HG02759 (cell line): ENCODE measurements around the gene LAMA3.

Experiments
- ATAC-seq: cut with Tn5 transposase; IDR thresholded peaks from one replicate; pipeline ENCODE4 v1.9.1; 2021; ENCODE audit warnings: mild to moderate bottlenecking, moderate library complexity; ENCODE audit not compliant: unreplicated experiment

LAMA3 gene

DNA sequence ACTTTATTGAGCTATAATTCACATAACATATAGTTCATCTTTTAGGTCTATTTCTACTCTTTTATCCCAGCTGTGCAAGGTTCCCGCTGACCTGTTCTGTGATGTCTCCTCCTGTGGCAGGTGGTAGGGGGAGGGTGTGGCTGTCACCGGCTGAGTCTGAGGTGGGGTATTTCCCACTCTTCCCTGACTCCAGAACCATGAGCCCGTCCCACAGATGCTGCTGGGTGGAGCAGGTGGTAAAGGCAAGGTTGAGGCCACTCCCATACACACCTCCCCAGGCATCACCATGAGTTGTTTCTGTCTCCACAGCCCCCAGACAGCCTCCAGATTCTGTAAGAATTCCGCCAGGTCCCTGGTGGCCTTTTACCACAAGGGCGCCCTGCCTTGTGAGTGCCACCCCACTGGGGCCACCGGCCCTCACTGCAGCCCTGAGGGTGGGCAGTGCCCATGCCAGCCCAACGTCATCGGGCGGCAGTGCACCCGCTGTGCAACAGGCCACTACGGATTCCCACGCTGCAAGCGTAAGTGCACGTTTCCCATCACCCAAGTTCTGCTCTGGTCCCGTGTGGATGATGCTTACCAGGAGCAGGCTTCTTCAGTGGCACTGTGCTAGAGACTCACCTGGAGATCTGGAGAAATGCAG, 156.9 kb downstream of the LAMA3 start:
- no peak for ATAC-seq

DNA sequence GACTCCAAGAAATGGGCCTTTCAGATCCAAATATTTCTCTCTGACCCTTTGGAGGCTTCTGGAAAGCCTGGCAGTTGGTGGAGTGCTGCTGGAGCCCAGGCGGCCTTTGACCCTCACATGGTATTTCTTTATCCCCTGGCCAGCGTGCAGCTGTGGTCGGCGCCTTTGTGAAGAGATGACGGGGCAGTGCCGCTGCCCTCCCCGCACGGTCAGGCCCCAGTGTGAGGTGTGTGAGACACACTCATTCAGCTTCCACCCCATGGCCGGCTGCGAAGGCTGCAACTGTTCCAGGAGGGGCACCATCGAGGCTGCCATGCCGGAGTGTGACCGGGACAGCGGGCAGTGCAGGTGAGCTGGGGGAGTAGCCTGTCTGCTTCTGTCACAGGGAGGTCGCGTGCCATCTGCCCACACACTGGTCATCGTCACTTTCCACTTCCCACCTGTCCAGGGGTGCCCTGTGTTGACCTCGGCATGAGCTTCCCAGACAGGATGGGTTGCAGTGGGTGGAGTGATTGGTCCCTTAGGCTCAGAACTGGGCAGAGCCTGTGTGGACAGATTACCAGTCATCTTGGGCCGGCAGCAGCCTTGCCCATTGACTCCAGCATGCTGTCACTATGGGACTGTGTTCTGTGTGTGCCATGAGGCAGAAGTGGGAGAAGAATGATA, 158.2 kb downstream of the LAMA3 start:
- no peak for ATAC-seq

DNA sequence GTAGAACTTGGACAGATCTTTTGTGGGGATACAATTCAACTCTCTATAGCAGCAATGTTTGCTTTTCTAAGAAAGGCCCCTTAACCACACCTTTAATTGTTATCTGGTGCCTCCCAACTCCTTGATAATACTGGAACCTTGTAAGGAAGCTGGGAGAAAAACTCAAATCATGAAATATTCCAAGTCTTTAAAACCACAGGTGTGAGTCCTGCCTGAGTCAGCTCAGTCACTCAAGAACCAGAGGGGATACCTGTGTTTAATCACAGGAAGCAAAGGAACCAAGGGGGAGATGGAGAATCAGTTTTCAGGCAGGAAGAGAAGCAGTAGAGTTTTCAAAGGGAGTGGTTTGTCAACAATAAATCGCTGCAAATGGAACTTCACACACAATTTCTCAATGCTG, 159.9 kb downstream of the LAMA3 start:
- no peak for ATAC-seq

DNA sequence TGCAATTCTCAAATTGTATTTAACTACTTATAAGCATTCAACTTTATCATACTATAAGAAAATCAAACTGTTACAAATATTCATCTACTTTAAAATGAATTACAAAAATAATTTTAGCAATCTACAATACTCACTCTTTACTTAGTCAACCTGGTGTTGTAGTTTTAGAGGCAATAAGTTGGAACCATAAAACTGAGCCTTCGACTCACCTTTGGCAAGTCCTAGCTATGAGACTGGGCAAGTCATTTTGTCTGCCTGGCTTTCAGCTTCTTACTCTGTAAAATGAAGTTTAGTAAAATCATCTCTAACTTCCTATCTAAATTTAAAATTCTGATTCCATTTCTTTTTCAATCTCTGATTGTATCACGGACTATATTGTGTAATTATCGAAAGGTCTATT, 161.0 kb downstream of the LAMA3 start:
- ATAC-seq = no peak

DNA sequence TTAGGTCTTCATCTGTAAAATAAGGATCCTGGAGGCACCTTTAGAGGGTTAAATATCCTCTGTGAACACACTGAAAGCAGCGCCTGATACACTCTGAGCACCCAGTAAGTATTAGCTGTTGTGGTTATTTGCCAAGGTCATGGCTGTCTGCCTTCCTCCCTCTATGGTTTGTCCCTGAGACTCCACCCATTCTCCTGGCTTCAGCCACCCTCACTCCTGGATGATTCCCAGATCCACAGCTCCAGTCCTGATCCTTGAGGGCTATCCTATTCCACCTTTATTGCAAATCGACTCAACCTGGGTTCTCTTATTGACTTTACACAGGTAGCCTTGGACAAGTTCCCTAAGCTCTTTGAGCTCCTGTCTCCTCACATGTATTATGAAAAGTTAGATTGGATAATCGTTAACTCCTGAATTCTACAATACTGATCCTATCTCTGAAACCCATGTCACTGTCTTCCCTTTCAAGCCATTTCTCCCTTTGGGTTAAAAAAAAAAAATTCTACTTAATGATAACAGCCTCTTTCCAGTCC, 162.3 kb downstream of the LAMA3 start:
- ATAC-seq = no peak

DNA sequence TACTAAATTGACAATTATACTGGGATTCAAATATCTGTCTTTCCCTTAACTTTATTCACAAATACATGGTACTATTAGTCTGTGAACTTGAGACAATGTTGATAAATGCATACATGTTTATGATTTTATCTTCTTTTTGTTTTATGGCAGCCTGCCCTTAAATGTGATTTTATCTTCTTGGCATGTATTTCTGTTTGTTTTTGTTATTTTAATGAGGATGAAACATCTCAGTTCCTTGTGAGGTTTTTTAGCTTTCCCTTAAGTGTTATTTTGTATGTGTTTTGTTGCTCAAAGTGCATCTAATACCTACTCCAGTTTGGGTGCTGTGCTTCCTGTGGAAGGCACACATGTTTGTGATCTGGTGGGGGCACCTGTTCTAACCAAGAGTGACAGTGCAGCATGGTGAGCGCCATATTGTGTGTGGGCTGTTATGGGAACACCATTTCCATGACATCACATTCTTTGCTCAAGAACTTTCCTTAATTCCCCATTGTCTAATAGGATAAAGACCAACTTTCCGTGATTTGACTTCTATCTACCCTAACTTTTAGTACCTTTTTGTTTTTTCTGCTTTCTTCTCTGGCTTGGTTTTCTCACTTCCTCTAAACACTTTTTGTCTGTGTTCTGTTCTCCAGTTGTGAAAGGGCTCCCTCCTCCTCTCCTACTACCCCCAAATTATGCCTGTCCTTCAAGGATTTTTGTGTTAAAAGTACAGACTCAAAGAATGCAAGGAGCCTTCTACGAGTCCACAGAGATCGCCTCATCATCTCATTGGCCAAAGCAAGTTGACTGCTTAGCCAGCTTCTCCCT, 163.2 kb downstream of the LAMA3 start:
- no peak for ATAC-seq

DNA sequence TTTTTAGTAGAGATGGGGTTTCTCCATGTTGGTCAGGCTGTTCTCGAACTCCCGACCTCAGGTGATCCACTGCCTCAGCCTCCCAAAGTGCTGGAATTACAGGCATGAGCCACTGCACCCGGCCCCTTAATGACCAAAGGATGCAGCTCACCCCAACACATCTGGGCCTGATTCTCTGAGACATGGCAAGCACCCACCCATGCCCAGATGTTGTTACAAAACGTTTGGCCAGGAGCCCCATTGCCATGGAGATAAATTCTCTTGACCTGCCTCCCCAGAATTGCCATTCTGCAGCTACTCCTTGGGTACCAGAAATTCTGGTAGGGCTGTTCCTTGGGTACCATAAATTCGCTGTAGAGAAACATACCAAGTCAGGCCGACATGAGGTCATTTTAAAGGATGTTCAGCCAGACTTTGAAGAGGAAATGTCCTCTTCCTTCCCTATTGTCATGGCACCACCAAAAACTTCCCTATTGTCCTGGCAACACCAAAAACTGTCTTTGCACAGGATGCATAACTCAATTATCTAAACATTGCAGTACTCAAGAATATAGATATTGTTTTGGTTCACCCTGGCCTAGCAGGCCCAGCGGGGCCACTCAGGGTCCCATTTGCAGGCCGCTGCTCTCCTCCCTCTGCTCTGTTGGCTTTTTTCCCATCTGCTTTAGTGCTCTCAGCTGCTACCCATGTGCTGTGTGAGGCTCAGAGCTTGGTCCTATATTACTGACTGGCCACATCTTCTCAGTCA, 164.4 kb downstream of the LAMA3 start:
- ATAC-seq = no peak

DNA sequence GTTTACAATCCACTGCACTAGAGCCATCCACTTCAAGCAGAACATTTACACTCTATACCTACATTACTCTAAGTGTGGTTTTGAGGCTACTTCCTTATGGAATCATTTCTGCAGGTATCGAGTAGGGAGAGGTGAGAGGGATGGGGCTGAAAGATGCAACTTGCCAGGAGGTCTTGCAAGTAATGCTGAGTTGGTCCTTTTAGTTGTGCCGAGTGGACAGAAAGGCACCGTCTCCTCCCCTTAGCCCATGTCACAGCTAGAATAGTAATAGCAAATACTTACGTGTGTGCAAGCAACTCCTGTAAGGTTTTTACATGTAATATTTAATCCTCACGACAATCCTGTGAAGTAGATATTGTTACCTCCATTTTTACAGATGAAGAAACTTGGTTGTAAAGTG, 166.5 kb downstream of the LAMA3 start:
- ATAC-seq = no peak

DNA sequence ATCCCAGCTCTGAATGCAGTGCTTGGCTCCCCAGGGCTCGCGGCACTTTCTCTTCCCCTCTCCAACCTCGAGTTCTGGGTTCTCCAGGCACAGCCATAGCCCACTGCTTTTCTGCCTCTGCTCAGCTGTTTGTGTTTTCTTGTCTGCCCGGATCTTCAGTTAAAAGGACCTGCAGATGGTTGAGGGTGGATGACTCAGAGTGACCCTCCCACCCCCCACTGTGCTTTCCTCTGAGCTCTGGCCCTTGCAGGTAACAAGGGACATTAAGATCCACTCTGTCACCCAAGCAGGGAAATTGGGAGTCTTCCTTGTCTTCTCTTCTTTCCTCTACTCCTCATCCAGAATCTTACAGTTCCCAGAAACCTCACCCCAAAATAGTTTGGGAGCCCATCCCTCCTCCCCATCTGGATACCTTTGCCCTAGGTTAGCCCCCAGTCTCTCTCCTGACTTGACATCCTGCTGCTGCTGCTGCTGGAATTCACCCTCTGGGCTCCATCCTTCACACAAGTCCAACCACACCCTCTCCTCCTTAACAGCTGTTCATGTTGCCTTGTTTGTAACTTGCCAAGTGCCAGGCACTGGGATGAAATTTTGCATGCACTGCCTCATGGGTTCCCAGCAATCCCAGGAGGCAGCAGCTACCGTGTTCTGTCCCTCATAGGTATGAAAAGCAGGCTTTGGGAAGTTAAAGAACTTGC, 167.4 kb downstream of the LAMA3 start:
- no peak for ATAC-seq

DNA sequence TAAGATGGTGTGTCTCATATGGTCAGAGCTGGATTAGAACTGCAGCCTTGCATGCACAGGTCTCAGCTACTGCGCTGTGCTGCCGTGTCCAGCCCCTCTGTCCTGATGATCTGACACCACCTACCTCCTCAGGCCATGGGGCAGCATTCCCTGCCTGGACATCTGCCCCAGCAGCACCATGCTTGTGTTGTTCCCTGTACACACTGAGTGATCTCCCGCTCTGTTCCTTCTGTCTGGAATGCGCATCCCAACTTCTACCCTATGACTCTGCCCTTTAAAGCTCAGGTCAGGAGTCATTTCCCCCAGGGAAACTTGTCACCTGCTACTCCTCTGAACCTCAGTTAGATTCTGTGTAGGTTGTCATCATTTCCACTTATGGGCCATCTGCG, 167.9 kb downstream of the LAMA3 start:
- no peak for ATAC-seq

DNA sequence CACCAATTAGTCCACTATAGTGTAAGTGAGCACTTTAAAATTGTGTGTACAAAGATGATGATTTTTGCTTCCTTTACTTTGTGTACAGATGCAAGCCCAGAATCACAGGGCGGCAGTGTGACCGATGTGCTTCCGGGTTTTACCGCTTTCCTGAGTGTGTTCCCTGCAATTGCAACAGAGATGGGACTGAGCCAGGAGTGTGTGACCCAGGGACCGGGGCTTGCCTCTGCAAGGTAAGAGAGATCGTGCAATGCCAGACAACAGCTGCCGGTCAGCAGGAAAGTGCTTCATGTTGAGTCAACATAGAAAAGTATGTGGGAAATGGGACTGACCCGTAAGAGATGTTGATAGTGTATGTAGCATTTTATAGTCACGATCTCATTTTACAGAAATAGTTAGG, 168.5 kb downstream of the LAMA3 start:
- no peak for ATAC-seq

DNA sequence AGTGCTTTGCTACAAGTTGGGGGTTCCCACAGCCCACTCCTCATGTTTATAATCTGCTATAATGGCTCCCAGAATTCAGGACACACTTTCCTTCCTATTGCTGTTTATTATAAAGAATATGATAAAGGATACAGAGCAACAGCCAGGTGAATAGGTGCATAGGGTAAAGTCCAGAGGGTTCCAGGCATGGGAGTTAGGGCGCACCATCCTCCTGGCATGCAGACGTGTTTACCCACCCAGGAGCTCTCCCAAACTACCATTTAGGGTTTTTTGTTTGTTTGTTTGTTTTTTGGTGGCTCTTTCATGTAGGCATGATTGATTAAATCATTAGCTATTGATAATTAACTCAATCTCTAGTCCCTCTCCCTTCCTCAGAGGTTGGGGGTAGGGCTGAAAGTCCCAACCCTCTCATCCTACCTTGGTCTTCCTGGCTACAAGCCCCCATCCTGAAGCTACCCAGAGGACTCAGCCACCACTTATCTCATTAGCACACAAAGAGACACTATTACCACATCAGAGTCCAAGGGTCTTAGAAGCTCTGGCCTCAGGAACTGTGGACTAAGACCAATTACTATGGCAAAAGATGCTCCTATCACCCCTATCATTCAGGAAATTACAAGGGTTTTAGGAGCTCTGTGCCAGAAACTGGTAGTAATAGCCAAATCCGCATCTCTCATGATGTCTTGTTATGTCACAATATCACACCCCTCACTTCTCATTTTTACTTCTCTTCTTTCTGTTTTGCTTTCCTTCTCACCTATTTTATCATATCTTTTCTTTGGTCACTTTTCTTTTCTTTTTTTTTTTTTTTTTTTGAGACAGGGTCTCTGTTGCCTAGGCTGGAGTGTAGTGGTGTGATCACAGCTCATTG, 170.4 kb downstream of the LAMA3 start:
- ATAC-seq = no peak

DNA sequence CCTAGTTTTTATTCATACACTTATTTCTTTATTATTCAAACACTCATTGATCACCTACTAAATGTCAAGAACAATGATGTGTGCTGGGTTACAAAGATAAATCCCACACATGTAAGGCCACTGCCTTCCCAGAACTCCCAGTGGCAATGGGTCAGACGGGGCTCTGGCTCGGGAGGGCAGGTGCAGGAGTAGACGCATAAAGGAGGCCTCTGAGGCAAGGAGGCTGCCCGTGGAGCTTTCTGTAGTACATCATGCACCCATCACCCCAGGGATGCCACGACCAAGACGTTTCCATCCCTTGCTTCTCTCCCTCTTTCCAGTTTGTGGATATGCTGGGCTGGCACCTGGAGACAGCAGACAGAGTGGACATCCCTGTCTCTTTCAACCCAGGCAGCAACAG, 172.1 kb downstream of the LAMA3 start:
- ATAC-seq = no peak

DNA sequence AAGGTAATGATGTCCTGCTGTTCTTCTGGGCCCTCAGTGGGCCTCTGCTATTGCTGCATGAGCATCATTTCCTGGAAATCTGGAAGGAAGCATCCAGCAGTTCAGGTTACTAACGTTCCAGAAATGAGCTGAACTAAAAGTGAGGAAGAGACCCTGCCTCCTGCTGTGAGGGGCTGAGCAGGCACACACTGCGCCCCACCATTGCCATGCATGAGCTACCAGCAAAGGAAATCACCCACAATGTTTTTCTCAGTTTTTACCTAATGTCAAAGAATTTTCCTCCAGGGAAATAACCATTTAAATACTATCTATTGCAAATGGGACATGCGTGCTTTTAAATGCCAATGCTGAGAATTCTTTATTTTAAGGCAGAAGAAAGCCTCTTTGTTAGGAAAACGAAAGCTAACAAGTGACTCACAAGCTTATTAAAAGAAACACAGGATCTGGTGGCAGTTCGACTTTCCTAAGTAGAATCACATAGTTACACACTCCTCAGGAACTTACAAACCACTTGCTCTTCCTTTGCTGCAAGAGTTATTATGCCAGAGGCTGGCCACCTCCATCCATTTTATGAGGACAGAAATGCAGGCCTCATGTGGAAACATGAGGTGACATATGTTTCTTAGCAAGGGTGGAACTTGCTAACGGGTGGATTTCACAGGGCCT, 172.7 kb downstream of the LAMA3 start:
- no peak for ATAC-seq

DNA sequence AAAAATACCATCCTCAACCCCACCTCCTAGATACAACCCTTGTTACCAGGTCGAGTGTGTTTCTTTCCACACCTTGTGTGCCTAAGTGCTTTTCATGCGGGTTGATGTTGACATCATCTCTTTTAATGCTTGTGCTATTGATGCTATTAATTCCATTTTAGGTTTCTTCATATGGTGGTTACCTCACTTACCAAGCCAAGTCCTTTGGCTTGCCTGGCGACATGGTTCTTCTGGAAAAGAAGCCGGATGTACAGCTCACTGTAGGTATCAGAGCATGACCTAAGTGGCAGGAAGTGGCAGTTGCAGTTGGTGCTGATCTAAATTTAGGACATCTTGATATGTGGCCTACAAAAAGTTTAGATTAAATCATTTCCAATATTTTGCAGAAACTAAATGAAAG, 175.4 kb downstream of the LAMA3 start:
- no peak for ATAC-seq

DNA sequence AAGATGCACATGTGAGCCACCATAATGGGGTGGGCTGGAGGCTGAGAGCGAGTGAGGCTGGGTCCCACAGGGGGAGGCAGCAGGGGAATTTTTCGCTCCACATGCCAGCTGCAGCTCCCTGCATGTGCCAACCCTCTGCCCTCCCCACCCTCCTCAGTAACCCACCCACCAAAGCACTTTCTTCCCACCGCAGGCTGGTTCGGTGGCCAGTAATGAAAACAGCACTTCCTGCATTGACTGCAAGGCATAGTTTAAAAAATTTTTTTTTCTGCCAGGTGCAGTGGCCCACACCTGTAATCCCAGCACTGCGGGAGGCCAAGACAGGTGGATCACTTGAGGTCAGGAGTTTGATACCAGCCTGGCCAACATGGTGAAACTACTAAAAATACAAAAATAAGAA, 177.8 kb downstream of the LAMA3 start:
- no peak for ATAC-seq

DNA sequence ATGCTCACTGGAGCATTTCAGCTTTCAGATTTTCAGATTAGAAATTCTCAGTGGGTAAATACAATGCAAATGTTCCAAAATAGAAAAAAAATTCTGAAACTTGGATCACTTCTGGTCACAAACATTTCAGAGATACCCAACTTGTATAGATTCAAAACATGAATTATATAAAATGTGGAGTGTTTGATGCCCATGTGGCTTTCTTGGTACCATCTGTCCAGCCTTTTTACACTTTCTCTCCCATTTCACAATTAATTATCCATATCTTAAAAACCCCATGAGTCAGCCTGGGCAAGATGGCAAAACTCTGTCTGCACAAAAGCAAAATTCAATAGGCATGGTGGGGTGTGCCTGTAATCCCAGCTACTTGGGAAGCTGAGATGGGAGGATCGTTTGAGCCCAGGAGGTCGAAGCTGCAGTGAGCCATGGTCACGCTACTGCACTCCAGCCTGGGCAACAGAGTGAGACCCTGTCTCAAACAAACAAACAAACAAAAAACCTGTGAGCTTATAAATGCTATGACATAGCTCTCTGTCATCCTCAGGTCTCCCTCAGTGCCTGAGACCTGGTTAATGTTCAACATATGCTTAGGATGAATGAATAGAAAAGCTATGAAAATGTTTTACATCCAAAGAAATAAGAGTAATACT, 179.0 kb downstream of the LAMA3 start:
- no peak for ATAC-seq

DNA sequence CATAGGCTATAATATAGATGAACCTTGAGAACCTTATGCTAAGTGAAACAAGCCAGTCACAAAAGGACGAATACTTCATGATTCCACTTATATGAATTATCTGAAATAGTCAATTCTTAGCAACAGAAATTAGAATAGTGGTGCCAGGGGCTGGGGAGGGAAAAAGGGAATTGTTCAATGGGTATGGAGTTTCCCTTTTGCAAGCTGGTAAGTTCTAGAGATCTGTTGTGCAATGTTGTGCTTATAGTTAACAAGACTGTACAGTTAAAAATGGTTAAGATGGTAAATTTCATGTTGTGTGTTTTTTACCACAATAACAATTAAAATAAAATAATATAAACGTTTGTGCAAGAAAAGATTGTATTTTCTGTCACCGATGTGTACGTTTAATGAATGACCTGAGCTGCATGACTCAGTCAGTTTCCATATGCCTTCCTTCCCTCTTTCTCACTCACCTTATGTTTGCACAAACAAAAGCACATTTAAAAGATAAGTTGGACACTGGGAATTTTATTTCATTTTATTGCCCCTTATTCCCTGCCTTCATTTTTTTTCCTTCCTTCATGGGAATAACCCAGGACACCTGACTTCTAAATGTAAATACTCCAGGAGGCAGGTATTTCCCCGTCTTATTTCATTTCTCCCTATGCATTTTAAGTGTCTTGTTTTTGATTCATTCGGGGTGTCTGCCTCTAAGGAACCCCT, 181.6 kb downstream of the LAMA3 start:
- no peak for ATAC-seq
